HG03196 (cell line): Measurements from ENCODE around the gene CXorf49.
"Not testable (repeated sequence)": the region's sequence is repeated elsewhere in the genome, so short reads cannot be mapped to it uniquely, and the experiment has no call there.

Source experiments
- ATAC-seq: cut with Tn5 transposase; IDR thresholded peaks from one replicate; pipeline ENCODE4 v1.9.1; 2021; ENCODE audit not compliant: unreplicated experiment

CXorf49 gene

DNA sequence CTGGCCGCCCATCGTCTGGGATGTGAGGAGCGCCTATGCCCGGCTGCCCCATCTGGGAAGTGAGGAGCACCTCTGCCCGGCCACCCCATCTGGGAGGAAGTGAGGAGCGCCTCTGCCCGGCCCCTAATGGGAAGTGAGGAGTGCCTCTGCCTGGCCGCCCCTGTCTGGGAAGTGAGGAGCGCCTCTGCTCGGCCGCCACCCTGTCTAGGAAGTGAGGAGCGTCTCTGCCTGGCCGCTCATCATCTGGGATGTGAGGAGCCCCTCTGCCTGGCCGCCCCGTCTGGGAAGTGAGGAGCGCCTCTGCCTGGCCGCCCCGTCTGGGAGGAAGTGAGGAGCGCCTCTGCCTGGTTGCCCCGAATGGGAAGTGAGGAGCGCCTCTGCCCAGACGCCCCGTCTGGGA lies 42.4 kb downstream of the CXorf49 start:
- not testable (repeated sequence) for ATAC-seq

DNA sequence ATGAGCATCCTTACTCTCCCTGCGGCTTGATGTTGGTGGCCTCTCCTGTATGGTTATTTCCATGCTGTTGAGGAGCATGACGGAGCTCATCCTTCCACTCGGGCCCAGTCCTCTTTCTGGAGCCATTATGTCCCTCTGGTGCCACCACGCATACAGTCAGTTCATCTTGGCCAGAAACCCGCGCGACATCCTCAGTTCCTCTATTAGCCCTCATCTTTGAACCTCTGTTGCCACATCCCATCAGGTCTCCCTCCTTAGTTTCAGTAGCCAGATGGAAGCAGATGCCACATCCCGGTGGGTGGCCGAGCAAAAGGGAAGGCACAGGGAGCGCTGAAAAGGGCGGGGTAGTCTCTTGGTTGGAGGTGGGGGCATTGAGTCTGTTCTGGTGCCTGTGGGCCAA lies 46.1 kb downstream of the CXorf49 start:
- no peak for ATAC-seq

DNA sequence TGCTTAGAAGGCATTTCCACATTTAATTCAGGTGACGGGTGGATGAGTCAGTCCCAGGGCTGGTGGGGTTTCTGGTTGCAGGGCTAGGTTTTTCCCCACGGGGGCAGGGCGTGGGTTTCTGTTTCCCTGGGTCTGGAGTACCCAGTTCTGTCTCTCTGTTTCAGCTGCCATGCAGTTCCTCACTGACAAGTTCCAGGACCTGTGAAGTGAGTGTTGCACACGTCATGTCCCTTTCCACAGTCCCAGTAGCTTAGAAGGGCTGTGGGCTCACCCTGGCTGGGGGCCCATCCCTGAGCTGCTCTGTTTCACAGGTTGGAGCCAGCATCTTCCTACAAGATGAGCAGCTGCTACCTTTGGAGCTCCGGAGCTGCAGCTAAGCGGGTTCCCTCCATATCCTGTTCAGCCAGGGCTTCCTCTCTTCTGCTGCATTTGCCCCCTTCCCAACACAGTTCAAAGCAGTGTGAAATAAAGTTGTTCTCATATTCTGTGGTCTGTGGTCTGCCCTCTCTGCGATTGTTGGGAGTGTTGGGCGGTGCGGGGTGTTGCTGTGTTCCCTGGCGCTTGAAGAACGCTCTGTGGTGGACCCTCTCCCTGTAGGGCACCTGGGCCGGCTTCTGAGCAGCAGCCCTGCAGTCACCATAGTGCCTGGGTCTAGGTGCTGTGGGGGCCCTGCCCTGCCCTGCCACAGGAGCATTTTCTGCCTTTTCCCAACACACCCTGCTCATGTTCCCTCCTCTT lies 46.9 kb downstream of the CXorf49 start:
- ATAC-seq: no peak

DNA sequence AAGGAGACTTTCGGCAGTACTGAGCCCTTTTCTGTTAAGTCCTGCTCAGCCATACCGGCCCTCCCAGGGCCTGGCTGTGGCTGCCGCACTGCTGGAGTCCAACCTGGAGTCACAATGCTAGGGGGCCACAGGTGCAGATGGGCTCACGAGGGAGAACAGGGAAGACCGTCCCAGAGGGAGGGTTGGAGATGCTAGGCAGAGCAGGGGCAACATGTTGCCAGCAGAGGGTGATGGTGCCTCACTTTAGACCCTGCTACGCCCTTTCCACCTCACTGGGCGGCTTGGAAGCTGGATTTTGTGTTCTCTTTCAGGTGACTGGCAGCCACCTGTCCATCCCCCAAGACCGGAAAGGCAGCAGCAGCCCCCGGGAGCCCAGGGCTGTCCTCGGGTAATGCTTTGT lies 48.1 kb downstream of the CXorf49 start:
- ATAC-seq: not testable (repeated sequence)

DNA sequence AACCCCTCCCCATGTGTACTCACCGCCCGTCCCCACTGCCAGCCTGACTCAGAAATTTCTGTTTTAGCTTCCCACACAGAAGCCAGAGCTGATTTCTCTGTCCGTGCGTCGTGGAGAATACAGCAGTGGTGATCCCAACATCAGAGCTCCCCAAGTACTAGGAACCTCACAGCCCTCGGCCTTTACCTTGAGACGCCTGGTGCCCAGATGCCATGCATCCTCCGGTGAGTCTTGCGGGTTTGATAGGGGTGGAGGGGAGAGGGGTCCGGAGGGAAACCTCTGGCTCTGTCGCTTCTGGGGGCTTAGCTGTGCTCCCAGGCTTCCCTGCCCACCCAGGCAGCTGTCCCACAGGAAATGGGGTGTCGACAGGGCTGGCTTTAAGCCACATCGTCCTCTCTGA lies 48.6 kb downstream of the CXorf49 start:
- ATAC-seq: no peak

DNA sequence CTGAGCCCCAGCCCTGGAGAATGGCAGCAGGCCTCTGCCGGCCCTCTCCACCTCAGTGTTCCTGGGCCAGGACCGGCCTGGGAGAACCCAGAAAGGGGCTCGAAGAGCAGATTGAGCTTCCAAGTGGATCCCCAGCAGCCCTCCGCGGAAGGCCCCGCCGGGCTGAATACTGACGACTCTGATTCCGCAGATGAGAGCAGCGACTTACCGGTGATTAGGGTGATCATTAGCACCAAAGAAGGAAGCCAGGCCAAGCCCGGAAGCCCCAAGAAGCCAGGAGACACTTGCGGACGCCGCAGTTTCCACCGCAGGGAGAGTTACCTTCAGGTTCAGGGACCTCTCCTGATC lies 49.9 kb downstream of the CXorf49 start:
- ATAC-seq: no peak

DNA sequence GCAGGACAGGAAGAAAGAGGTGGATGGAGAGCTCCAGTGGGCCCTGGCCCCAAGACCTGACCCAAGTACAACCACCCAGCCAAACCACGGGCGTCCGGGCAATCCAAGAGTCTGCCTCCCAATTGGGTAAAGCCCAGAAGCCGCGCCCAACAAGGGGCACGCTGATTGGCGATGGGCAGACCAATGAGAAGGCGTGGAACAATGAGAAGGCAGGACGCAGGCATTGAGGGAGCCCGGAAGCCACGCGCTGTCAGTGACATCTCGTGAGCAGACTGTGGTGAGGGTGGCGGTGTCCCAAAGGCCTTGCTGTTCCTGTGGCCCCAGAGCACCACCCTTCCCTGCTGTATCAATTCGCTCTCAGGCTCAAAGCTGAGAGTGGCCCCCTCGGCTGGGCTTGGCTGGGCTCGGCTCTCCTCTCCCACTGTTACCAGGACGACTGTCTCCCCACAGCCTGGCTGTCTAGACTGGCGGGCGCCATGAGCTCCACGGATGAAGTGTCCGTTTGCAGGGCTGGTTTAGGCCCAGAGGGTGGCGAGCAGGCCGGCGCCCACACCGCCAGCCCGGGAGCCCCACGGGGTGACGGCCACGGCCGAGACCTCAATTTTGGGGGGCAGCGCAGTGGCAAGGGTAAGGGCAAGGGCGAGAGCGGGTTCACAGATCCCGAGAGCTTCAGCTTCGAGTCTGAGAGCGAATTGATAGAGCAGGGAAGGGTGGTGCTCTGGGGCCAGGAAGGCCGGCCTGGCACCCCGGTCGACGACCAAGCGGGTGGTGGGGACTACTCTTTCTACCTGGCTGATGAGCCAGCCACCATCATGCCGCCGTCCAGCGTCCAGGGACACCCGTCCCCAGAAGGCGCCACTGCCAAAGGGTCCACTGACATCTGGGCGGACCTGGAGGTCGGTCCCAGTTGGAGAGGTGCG lies 50.5 kb downstream of the CXorf49 start, which contains the start of gene LOC101059915:
LOC101059915 (plus strand) TSS at position 219 of the 920 bp plus-strand sequence.
- no peak for ATAC-seq

DNA sequence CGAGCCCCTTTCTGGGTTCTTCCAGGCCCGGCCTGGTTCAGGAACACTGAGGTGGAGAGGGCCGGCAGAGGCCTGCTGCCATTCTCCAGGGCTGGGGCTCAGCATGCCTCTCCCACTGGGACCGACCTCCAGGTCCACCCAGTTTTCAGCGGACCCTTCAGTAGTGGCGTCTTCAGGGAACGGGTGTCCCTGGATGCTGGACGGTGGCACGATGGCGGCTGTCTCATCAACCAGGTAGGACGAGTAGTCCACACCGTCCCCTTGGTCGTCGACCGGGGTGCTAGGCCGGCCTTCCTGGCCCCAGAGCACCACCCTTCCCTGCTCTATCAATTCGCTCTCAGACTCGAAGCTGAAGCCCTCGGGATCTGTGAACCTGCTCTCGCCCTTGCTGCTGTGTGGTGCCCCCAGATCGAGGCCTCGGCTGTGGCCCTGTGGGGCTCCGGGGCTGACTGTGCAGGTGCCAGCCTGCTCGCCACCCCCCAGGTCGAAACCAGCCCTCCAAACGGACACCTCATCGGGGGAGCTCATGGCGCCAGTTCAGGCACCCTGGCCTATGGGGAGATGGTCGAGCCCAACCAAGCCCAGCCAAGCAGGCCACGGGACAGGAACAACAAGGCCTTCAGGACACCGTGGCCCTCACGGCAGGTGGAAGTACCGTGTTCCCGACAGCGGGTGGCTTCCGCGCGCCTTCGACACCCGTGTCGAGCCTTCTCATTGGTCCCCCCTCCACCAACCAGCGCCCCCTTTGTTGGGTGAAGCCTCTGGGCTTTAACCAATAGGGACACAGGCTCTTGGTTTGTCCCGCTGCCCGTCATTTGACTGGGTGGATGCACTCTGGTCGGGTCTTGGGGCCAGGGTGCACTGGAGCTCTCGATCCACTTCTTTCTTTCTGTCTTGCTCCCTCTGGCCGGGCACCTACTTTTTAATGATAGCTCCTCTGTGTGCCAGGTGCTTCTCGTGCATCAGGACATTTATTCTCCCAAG lies 51.6 kb downstream of the CXorf49 start:
- ATAC-seq: no peak

DNA sequence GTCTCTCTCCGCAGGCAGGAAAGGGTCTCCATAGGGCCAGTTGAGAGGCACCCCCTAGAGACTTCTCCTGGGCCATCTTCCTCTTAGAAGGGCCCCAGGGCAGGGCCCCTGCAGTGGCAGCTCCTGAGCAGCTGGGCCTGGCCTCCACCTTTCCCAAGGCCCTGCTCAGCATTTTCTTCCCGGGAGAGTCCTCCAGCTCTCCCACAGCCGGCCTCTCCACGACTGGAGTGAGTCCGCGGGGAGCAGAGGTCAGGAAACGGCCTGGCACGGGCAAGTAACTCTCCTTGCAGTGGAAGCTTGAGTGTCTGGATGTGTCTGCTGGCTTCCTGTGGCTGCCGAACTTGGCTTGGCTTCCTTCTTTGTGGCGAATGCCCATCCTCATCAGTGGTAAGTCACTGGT lies 52.3 kb downstream of the CXorf49 start:
- ATAC-seq: no peak

DNA sequence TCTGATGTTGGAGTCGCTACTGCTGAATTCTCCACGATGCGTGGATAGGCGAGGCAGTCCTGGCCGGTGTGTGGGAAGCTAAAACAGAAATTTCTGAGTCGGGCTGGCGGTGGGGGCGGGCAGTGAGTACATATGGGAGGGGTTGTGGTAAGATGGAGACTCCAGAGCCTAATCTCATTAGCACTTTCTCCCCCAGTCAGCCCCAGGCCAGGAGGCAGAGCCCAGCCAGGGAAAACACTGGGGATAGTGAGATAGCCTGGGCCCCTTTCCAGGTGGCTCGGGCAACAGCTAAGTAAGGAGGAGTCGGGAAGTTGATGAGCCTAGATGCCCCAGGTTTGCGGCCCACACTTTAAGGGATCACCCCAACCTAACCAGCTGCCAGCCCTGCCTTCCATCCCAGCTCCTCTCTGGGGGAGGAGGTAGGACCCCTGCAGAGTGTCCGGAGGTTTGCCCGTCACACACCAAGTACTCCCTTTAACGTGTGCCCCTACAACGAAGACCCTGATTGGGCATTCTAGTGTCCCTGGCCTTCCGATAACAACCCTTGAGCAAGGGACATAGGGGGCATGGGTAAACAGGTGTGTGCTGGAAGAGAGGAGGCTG lies 53.1 kb downstream of the CXorf49 start:
- no peak for ATAC-seq
